Subcutaneous adipose tissue (tissue), 4 donors: ENCODE data around the gene DLG2. TPM values are rescaled to one million over a fixed set of nuclear protein-coding genes. Genes with fewer than 3 reads are reported as not detected.

ENCODE experiments used
- CTCF ChIP-seq: fragments of 450-650 bp; IDR thresholded peaks from one replicate; pipeline ENCODE4 v1.5.1; 2016; ENCODE audit warnings: low read depth, mild to moderate bottlenecking, control low read depth, antibody characterized with exemption, moderate library complexity
- total RNA-seq, 4 donors: library from RNA; depleted of rRNA; stranded (reverse); fragments of >200 nt; gene quantifications; one replicate each; pipeline ENCODE4 v1.1.0, GENCODE V29; 2016

Gene DLG2
- total RNA-seq, 4 donors from 2014 or later = 3.6 to 7.0 (median 6.1) TPM

GRCh38 chr11:83945976-83946375 is 1681.2 kb downstream of the DLG2 start:
- TF ChIP-seq CTCF = no peak

- TF ChIP-seq CTCF = no peak
Observed at GRCh38 chr11:83941050-83941449, 1686.1 kb downstream of the DLG2 start.

GRCh38 chr11:83938148-83938547 is 1689.0 kb downstream of the DLG2 start:
- TF ChIP-seq CTCF = no peak

GRCh38 chr11:83933008-83933407 is 1694.1 kb downstream of the DLG2 start:
- TF ChIP-seq CTCF = no peak

GRCh38 chr11:83927422-83927821 is 1699.7 kb downstream of the DLG2 start:
- no peak for TF ChIP-seq CTCF

- TF ChIP-seq CTCF = no peak
Observed at GRCh38 chr11:83924795-83925542, 1702.2 kb downstream of the DLG2 start.

GRCh38 chr11:83923961-83924360 is 1703.2 kb downstream of the DLG2 start:
- no peak for TF ChIP-seq CTCF
